GM21528 (cell line): ENCODE results near the gene STAG1.
"Not testable (repeated sequence)": the region's sequence is repeated elsewhere in the genome, so short reads cannot be mapped to it uniquely, and the experiment has no call there.

Source experiments
- ATAC-seq: cut with Tn5 transposase; IDR thresholded peaks from one replicate; pipeline ENCODE4 v1.9.1; 2021; ENCODE audit warnings: mild to moderate bottlenecking, moderate library complexity; ENCODE audit not compliant: unreplicated experiment, low FRiP score

Gene STAG1

DNA sequence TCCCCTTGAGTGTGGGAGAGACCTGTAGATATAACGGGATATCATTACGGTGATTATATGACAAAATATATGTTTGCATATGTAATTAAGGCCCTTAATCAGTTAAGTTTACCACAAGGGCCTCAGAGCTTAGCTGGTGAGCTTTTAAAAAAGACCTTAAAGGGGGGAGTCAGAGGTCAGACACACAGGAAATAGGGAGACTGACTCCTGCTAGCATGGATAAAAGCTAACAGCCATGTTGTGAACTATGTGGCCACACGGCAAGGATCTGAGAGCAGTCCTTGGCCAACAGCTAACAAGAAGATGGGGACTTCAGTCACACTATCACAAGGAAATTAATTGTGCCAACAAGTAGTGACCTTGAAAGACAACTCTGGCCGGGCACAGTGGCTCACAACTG, 3.1 kb downstream of the STAG1 start:
- no peak for ATAC-seq

DNA sequence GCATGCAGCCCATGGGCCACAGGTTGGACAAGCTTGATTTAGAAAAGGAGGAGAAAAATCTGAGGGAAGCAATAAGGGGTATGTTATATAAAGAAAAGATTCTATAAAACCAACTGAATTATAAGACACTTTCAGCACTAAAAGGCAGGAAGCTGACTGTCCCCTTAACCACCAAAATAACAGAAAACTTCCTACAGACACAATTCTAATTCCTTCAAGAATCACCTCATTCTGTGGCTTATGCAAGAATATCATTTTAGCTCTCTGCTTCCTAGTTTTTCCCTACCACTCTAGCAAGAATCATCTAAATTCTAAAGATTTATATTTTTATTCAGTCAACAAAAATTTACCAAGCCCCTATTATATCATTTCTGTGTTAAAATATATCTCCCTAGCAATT, 6.3 kb downstream of the STAG1 start:
- no peak for ATAC-seq

DNA sequence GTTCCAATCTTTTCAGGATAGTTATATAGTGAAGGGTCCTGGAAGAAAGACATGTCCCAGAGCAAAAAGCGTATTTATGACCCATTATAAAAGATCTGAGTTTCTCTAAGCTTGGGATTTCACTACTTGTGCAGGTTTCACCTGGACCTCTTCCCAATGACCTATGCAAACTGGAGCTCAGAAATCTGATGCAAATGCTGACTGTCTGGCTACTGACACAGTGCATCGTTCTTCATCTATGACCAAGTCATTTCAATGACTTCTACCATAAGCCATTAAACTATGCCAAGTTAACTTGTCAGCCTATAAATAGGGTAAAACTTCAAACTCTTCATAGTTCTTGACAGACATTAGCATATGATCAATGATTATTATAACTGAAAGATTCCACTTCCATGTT, 11.1 kb downstream of the STAG1 start:
- ATAC-seq = no peak

DNA sequence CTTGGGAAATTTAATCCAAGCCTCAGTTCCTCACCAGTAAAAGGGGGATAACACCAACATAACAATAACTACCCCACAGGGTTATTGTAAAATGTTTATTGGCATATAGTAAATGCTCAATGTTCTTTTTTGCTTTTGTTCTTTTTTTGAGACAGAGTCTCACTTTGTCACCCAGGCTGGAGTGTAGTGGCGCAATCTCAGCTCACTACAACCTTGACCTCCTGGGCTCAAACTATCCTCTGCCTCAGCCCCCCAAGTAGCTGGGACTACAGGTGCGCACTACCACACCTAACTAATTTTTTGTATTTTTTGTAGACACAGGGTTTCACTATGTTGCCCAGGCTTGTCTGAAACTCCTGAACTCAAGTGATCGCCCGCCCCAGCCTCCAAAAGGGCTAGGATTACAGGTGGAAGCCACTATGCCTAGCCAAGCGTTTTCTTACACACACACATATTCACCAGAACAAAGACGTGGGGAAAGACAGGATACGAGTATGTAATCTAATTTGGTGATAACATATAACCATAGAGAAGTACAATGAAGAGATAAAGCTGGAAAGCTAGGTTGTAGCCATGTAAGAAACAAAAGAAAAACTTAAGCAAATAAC, 11.7 kb downstream of the STAG1 start:
- ATAC-seq = no peak

GRCh38 chr3:136736950-136737349, 15.2 kb downstream of the STAG1 start:
- ATAC-seq = not testable (repeated sequence)

GRCh38 chr3:136735103-136735502, 17.1 kb downstream of the STAG1 start:
- ATAC-seq = no peak

DNA sequence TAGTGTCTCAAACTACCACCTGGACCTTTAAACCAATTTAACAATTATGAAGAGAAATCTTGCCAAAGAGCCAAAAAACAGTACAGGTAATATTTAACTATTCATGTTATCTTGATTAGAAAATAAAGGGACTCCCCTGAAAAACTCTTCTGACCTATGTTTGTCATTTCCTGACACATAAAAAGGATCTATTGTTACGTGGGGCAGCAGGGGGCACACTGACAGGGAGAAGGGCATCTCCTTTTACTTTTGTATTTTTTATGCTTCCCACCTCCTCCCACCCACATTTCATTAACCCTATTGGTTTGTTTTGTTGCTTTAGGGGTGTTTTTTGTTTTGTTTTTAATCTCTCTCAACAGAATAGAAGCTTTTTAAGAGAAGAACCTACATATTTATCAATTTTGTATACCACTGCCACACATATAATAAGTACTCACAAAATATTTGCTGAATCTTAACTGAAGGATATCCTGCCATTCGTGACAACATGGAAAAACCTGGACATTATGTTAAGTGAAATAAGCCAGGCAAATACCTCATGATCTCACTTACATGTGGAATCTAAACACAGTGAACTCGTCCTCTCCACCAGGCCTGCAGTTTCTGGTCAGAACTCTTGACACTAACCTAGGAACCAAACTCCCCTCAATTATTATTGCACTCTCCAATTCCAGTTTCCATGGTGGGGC, 17.7 kb downstream of the STAG1 start:
- ATAC-seq = no peak

DNA sequence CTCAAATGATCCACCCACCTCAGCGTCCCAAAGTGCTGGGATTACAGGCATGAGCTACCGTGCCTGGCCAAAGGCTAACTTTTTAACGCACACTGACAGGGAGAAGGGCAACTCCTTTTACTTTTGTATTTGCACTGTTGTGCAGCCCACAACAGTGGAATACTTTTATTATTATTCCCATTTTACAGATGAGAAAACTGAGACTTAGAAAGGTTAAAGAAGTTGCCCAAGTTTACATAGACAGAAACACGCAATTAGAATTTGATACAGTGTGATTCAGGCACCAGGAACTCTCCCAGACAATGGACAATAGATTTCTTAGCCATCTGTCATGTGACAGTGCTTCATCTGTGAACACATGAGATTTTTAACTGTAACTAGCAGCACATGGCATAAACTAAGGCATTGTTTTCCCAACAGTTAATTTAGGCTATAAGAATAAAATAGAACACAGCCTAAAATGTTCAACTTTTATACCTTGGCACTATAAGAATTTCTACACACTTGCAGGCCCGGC, 18.8 kb downstream of the STAG1 start:
- ATAC-seq = no peak

- no peak for ATAC-seq
These were observed 20.8 kb downstream of the STAG1 start for GRCh38 chr3:136731274-136731884.

- ATAC-seq = peak; percentile 49
These were observed 21.4 kb downstream of the STAG1 start for GRCh38 chr3:136730595-136731273.

- ATAC-seq = no peak
These were observed 23.3 kb downstream of the STAG1 start for GRCh38 chr3:136728918-136729317.

- ATAC-seq = no peak
These were observed 23.7 kb downstream of the STAG1 start for GRCh38 chr3:136728473-136728872.

- ATAC-seq = no peak
These were observed 26.7 kb downstream of the STAG1 start for GRCh38 chr3:136725468-136725867.

DNA sequence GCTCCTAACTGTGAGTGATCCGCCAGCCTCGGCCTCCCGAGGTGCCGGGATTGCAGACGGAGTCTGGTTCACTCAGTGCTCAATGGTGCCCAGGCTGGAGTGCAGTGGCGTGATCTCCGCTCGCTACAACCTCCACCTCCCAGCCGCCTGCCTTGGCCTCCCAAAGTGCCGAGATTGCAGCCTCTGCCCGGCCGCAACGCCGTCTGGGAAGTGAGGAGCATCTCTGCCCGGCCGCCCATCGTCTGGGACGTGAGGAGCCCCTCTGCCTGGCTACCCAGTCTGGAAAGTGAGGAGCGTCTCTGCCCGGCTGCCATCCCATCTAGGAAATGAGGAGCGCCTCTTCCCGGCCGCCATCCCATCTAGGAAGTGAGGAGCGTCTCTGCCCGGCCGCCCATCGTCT, 29.3 kb downstream of the STAG1 start:
- ATAC-seq = not testable (repeated sequence)

- not testable (repeated sequence) for ATAC-seq
These were observed 29.8 kb downstream of the STAG1 start for GRCh38 chr3:136722399-136722798.

GRCh38 chr3:136720091-136720490, 32.1 kb downstream of the STAG1 start:
- no peak for ATAC-seq

- ATAC-seq = no peak
These were observed 35.5 kb downstream of the STAG1 start for GRCh38 chr3:136716629-136717028.

- ATAC-seq = no peak
These were observed 38.2 kb downstream of the STAG1 start for GRCh38 chr3:136714020-136714419.

DNA sequence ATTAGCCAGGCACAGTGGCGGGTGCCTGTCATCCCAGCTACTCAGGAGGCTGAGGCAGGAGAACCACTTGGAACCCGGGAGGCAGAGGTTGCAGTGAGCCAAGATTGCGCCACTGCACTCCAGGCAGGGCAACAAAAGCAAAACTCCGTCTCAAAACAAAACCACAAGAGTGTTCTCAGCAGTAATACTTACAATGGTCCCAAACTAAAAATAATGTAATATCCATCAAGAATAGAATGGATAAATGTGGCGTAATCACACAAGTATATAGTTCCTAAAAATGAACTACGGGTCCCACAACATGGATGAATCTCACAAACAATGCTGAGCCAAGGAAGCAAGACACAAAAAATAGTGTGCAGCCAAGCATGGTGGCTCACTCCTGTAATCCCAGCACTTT, 39.2 kb downstream of the STAG1 start:
- ATAC-seq = no peak

DNA sequence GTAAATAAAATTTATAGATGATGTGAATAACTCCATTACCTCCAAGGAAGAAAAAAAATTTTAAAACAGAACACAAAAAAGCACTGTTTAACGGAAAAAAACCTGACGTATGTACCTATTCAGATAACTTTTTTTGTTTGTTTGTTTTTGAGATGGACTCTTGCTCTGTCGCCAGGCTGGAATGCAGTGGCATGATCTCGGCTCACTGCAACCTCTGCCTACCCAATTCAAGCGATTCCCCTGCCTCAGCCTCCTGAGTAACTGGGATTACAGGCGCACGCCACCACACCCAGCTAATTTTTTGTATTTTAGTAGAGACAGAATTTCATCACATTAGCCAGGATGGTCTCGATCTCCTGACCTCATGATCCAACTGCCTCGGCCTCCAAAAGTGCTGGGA, 40.3 kb downstream of the STAG1 start:
- ATAC-seq = not testable (repeated sequence)

DNA sequence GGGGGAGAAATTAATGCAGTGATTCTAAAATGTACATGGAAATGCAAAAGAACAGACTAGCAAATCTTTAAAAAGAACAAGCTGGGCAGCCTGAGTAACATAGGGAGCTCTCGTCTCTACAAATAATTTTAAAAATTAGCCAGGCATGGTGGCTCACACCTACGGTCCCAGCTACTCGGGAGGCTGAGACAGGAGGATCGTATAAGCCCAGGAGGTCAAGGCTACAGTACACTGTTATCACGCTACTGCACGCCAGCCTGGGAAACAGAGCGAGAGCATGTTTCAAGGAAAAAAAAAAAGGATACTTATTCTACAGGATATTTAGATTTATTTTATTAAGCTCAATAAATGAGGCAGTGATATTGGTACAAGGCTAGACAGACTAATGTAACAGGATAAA, 40.9 kb downstream of the STAG1 start:
- no peak for ATAC-seq
